IPS-18c (cell line): ENCODE measurements around the gene HCCS.
"Not testable (repeated sequence)": the region's sequence is repeated elsewhere in the genome, so short reads cannot be mapped to it uniquely, and the experiment has no call there.

Experiments used
- H3K4me3 ChIP-seq: 2 replicates; pipeline ENCODE4 v1.7.0; 2013; ENCODE audit warnings: low read depth, mild to moderate bottlenecking, low read length, moderate library complexity; ENCODE audit not compliant: insufficient read depth
- H3K9me3 ChIP-seq: one replicate; pipeline ENCODE4 v1.6.1; 2013; ENCODE audit warnings: mild to moderate bottlenecking, low read length, moderate library complexity; ENCODE audit not compliant: control insufficient read depth, insufficient read depth

HCCS gene

DNA sequence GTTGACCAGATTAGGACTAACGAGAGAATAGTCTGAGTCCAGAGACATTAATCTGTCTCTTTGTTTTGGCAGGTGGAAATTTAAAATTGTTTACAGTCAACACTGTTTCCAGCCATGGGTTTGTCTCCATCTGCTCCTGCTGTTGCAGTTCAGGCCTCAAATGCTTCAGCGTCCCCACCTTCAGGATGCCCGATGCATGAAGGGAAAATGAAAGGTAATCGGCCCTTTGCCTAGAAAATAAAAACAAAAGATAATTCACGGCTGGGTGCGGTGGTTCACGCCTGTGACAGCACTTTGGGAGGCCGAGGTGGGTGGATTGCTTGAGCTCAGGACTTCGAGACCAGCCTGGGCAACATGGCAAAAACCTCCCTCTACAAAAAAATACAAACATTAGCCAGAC is 815 bp downstream of the HCCS start:
- H3K9me3 ChIP-seq: peaks cover 9% of the 10 kb centered on the region
- H3K4me3 ChIP-seq: peak overlapping the region; percentile 67

GRCh38 chrX:11113731-11114130 is 2.6 kb downstream of the HCCS start:
- H3K4me3 ChIP-seq: no peak overlapping the region

GRCh38 chrX:11117745-11118144 is 6.6 kb downstream of the HCCS start:
- H3K4me3 ChIP-seq: no peak overlapping the region
- H3K9me3 ChIP-seq: peaks cover 5% of the 10 kb centered on the region

More at GRCh38 chrX:11113731-11114130, 2.6 kb downstream of the HCCS start:
- peaks cover 9% of the 10 kb centered on the region for H3K9me3 ChIP-seq

DNA sequence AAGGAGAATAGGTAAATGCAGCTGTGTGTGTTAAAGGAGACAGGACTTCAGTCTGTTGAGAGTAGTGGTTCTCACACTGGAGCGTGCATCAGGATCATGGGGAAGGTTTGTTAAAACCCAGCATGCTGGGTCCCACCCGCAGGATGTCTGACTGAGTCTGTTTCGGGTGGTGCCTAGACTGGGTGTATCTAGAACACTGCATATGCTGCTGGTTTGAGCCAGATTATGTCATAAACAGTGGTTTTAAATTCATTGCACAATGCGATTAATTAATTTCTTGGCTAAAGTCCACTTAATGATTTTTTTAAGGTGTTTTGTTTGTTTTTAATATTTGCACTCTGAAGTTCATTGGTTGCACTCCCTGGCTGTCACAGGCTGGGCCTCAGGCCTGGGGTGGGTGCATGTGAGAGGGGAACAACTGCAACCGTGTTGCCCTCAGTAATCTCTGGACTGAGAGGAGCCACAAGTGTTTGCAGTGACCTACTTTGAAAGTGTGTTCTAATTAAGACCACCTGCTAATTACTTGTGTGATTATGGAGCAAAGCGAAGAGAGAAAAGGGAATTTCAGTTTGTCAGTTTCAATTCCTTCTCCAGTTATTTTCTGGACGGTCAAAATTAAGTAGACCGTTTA is 8.3 kb downstream of the HCCS start:
- H3K9me3 ChIP-seq: no peaks in the 10 kb centered on the region
- no peak overlapping the region for H3K4me3 ChIP-seq

DNA sequence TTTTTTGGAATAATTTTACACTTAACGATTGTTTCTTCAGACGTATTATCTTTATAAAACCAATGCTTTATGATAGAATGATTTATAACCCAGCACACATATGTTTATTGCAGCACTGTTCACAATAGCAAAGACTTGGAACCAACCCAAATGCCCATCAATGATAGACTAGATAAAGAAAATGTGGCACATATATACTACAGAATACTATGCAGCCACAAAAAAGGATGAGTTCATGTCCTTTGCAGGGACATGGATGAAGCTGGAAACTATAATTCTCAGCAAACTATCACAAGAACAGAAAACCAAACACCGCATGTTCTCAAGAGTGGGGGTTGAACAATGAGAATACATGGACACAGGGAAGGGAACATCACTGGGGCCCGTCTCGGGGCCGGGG is 12.0 kb downstream of the HCCS start:
- not testable (repeated sequence) for H3K4me3 ChIP-seq, H3K9me3 ChIP-seq

DNA sequence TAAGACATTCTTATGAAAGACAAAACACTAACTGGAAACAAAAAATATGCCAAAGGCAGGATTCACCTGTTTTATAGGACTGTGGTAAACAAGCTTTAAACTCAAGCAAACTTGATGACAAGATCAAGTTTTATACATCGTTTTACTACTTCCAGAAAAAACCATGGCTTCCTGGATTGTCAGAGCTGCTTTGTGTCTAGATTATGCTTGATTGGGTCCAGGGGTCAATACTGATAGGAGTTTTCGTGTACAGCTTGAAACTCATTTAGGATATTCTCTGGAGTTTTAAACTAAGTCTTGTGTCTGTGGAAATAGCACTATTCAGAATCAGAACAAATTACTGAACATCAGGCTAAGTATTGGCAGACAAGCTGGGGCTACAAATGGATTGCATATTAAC is 13.0 kb downstream of the HCCS start:
- H3K9me3 ChIP-seq: peaks cover 5% of the 10 kb centered on the region
- no peak overlapping the region for H3K4me3 ChIP-seq

- Histone ChIP-seq H3K9me3 (peaks cover 7% of the 10 kb centered on the region), H3K4me3 (no peak overlapping the region)
Observed at GRCh38 chrX:11125060-11125459, 13.9 kb downstream of the HCCS start.

DNA sequence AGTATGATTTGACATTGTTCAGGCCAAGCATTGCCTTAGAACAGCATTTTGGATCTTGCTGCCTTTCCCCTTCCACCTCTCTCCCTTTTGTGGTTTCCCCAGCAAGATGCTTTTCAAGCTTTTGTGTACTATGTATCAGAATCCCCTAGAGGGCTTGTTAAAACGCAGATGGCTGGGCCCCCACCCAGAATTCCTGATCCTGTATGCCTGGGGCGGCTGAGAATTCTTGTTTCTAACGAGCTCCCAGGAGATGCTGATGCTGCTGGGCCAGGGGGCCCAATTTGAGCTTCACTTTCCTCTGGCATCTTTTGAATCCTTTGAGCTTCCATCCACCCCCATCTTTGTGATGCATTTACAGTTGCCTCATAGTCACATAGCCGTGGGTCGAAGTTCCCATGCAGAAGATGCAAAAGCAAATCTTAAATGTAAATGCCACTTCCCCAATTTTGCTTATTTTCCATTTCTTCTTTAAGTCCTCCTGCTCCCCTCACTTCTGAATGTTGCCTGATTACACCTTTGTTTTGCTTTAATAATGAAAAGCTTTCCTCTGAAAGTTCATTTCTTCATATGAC is 18.5 kb downstream of the HCCS start:
- Histone ChIP-seq H3K9me3 (peaks cover 12% of the 10 kb centered on the region), H3K4me3 (no peak overlapping the region)

DNA sequence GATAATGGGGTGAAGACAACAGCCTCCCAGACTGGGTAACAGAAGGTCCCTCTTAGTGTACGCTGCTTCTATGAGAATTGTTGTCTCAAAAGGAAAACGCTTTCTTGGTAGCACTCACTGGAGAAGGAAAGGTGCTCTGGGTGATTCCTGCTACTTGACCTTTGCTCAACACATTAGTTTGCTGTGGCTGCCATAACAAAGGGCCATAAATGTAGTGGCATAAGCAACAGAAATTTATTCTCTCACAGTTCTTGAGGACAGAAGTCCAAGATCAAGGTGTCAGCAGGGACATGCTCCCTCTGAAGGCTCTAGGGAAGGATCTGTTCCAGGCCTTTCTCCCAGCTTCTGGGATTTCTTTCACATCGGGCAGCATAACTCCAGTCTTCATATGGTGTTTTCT is 19.0 kb downstream of the HCCS start:
- no peak overlapping the region for H3K4me3 ChIP-seq

DNA sequence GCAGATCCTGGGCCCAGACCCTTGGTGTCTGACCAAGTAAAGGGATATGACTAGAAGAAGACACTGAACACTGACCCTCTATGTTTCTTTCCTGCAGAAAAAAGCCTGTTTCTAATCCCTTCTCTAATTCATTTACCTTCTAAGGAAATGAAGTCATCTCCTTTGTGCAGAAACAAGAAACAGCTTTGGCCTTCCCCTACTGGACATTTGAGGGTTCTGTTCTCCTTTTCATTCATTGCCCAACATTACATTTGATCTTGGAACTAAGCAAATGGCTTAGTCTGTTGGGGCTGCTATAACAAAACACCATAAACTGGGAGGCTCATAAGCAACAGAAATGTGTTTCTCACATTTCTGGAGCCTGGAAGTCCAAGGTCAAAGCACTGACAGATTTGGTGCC is 20.0 kb downstream of the HCCS start:
- H3K4me3 ChIP-seq: no peak overlapping the region
- H3K9me3 ChIP-seq: peaks cover 12% of the 10 kb centered on the region

More for the DNA sequence above, 19.0 kb downstream of the HCCS start:
- H3K9me3 ChIP-seq: peaks cover 12% of the 10 kb centered on the region

- peaks cover 8% of the 10 kb centered on the region for H3K9me3 ChIP-seq
- H3K4me3 ChIP-seq: no peak overlapping the region
Observed at GRCh38 chrX:11135564-11136185, 24.5 kb downstream of the HCCS start.

- peaks cover 8% of the 10 kb centered on the region for H3K9me3 ChIP-seq
- H3K4me3 ChIP-seq: no peak overlapping the region
Observed at GRCh38 chrX:11137543-11138139, 26.5 kb downstream of the HCCS start.

- peaks cover 5% of the 10 kb centered on the region for H3K9me3 ChIP-seq
Observed at GRCh38 chrX:11138498-11139390, 27.6 kb downstream of the HCCS start.

GRCh38 chrX:11143931-11144678 is 33.0 kb downstream of the HCCS start:
- Histone ChIP-seq H3K9me3 (peaks cover 4% of the 10 kb centered on the region), H3K4me3 (no peak overlapping the region)

More at GRCh38 chrX:11138498-11139390, 27.6 kb downstream of the HCCS start:
- no peak overlapping the region for H3K4me3 ChIP-seq

GRCh38 chrX:11146411-11146810 is 35.3 kb downstream of the HCCS start:
- no peak overlapping the region for H3K4me3 ChIP-seq
- peaks cover 2% of the 10 kb centered on the region for H3K9me3 ChIP-seq

- Histone ChIP-seq H3K4me3 (no peak overlapping the region), H3K9me3 (peaks cover 2% of the 10 kb centered on the region)
Observed at GRCh38 chrX:11148401-11148800, 37.3 kb downstream of the HCCS start.
